Ectodermal cell (in vitro differentiated cells): ENCODE data around the gene ZFP91.

Experiments used
- H3K27ac ChIP-seq: 2 replicates; pipeline ENCODE4 v1.7.0; 2013; ENCODE audit warnings: mild to moderate bottlenecking, low read depth, low read length; ENCODE audit not compliant: insufficient read depth, poor library complexity, severe bottlenecking
- H3K27me3 ChIP-seq: 2 replicates; pipeline ENCODE4 v1.7.0; 2013; ENCODE audit warnings: mild to moderate bottlenecking, low read length; ENCODE audit not compliant: insufficient read depth, control insufficient read depth, poor library complexity, severe bottlenecking
- H3K36me3 ChIP-seq: one replicate; pipeline ENCODE4 v1.7.0; 2013; ENCODE audit warnings: low read length; ENCODE audit not compliant: control insufficient read depth, insufficient read depth
- H3K4me1 ChIP-seq: one replicate; pipeline ENCODE4 v1.7.0; 2013; ENCODE audit warnings: low read length; ENCODE audit not compliant: control insufficient read depth, insufficient read depth
- H3K4me3 ChIP-seq: 2 replicates; pipeline ENCODE4 v1.7.0; 2013; ENCODE audit warnings: low read depth, low read length, control low read depth; ENCODE audit not compliant: insufficient read depth
- H3K9me3 ChIP-seq: 2 replicates; pipeline ENCODE4 v1.7.0; 2013; ENCODE audit warnings: mild to moderate bottlenecking, low read length, moderate library complexity; ENCODE audit not compliant: control insufficient read depth
- WGBS, 2 experiments: methylation state at CpG; one replicate each; pipeline ENCODE4 v1.1.7; 2013; ENCODE audit warnings: missing lambda C conversion rate in 2 of 2; 5-methylcytosine and 5-hydroxymethylcytosine counted together

Gene ZFP91

GRCh38 chr11:58641803-58642581 is 63.1 kb downstream of the ZFP91 start:
- WGBS, 2 experiments = 92 to 95% methylated on average over 7 of the region's 7 CpGs
- H3K36me3 ChIP-seq = no peaks in the 10 kb centered on the region
- no peaks in the 10 kb centered on the region for H3K9me3 ChIP-seq
- H3K27me3 ChIP-seq = no peaks in the 10 kb centered on the region
- no peak overlapping the region for H3K27ac ChIP-seq
- no peak overlapping the region for H3K4me3 ChIP-seq
- H3K4me1 ChIP-seq = no peaks in the 10 kb centered on the region

- Histone ChIP-seq H3K9me3 (no peaks in the 10 kb centered on the region), H3K4me1 (no peaks in the 10 kb centered on the region), H3K27me3 (no peaks in the 10 kb centered on the region), H3K36me3 (no peaks in the 10 kb centered on the region), H3K4me3 (no peak overlapping the region), H3K27ac (no peak overlapping the region)
Measured at GRCh38 chr11:58645854-58646253, 67.0 kb downstream of the ZFP91 start.

GRCh38 chr11:58647141-58647699 is 68.4 kb downstream of the ZFP91 start:
- H3K4me3 ChIP-seq = no peak overlapping the region
- H3K4me1 ChIP-seq = no peaks in the 10 kb centered on the region
- H3K27me3 ChIP-seq = no peaks in the 10 kb centered on the region
- 85 to 91% methylated on average over 2 of the region's 2 CpGs for WGBS, 2 experiments
- no peaks in the 10 kb centered on the region for H3K36me3 ChIP-seq
- no peaks in the 10 kb centered on the region for H3K9me3 ChIP-seq
- no peak overlapping the region for H3K27ac ChIP-seq

GRCh38 chr11:58647866-58648265 is 69.0 kb downstream of the ZFP91 start:
- 85 to 100% methylated on average over 1 of the region's 1 CpG for WGBS, 2 experiments
- H3K27ac ChIP-seq = no peak overlapping the region
- no peaks in the 10 kb centered on the region for H3K27me3 ChIP-seq
- H3K4me1 ChIP-seq = no peaks in the 10 kb centered on the region
- H3K9me3 ChIP-seq = no peaks in the 10 kb centered on the region
- no peak overlapping the region for H3K4me3 ChIP-seq
- no peaks in the 10 kb centered on the region for H3K36me3 ChIP-seq

GRCh38 chr11:58649623-58650022 is 70.8 kb downstream of the ZFP91 start:
- H3K4me1 ChIP-seq = no peaks in the 10 kb centered on the region

GRCh38 chr11:58650496-58650895 is 71.6 kb downstream of the ZFP91 start:
- H3K27me3 ChIP-seq = no peaks in the 10 kb centered on the region
- 92 to 95% methylated on average over 1 of the region's 1 CpG for WGBS, 2 experiments
- H3K9me3 ChIP-seq = no peaks in the 10 kb centered on the region
- no peak overlapping the region for H3K27ac ChIP-seq
- no peaks in the 10 kb centered on the region for H3K36me3 ChIP-seq
- no peak overlapping the region for H3K4me3 ChIP-seq
- H3K4me1 ChIP-seq = no peaks in the 10 kb centered on the region

More at GRCh38 chr11:58649623-58650022, 70.8 kb downstream of the ZFP91 start:
- no peak overlapping the region for H3K4me3 ChIP-seq
- no peaks in the 10 kb centered on the region for H3K36me3 ChIP-seq
- no peaks in the 10 kb centered on the region for H3K27me3 ChIP-seq
- H3K9me3 ChIP-seq = no peaks in the 10 kb centered on the region
- no peak overlapping the region for H3K27ac ChIP-seq

- 51 to 70% methylated on average over 1 to 2 of the region's 2 CpGs for WGBS, 2 experiments
- Histone ChIP-seq H3K27me3 (no peaks in the 10 kb centered on the region), H3K4me3 (no peak overlapping the region), H3K27ac (no peak overlapping the region), H3K36me3 (no peaks in the 10 kb centered on the region), H3K4me1 (no peaks in the 10 kb centered on the region), H3K9me3 (no peaks in the 10 kb centered on the region)
Measured at GRCh38 chr11:58652726-58653280, 73.9 kb downstream of the ZFP91 start.

GRCh38 chr11:58654079-58654907 is 75.4 kb downstream of the ZFP91 start:
- Histone ChIP-seq H3K27ac (no peak overlapping the region), H3K9me3 (no peaks in the 10 kb centered on the region), H3K36me3 (no peaks in the 10 kb centered on the region), H3K4me3 (no peak overlapping the region), H3K4me1 (no peaks in the 10 kb centered on the region), H3K27me3 (no peaks in the 10 kb centered on the region)
- 45% methylated on average over 12 of the region's 12 CpGs for WGBS, 2 experiments

GRCh38 chr11:58654908-58655296 is 76.0 kb downstream of the ZFP91 start:
- Histone ChIP-seq H3K27me3 (no peaks in the 10 kb centered on the region), H3K4me1 (no peaks in the 10 kb centered on the region), H3K36me3 (no peaks in the 10 kb centered on the region), H3K27ac (no peak overlapping the region), H3K4me3 (no peak overlapping the region), H3K9me3 (no peaks in the 10 kb centered on the region)
- WGBS, 2 experiments = 92 to 95% methylated on average over 1 of the region's 1 CpG

- Histone ChIP-seq H3K36me3 (no peaks in the 10 kb centered on the region), H3K9me3 (no peaks in the 10 kb centered on the region), H3K27me3 (no peaks in the 10 kb centered on the region), H3K4me1 (no peaks in the 10 kb centered on the region), H3K4me3 (no peak overlapping the region), H3K27ac (no peak overlapping the region)
- 95 to 100% methylated on average over 2 of the region's 2 CpGs for WGBS, 2 experiments
Measured at GRCh38 chr11:58656348-58656747, 77.5 kb downstream of the ZFP91 start.
